Lower leg skin (tissue), 3 donors: ENCODE results near the gene TAC3.

ENCODE experiments used
- CTCF ChIP-seq, 3 donors: fragments of 450-650 bp; IDR thresholded peaks; one replicate each; pipeline ENCODE4 v1.5.1; 2016; ENCODE audit warnings: antibody characterized with exemption in 3 of 3, mild to moderate bottlenecking in 3 of 3, moderate library complexity in 2 of 3
- POLR2A ChIP-seq, 2 donors: fragments of 450-650 bp; IDR thresholded peaks; one replicate each; pipeline ENCODE4 v1.6.1; 2016 to 2017; ENCODE audit warnings: antibody characterized with exemption in 2 of 2, mild to moderate bottlenecking in 1 of 2, moderate library complexity in 1 of 2

GRCh38 chr12:57042695-57043094 lies 26.4 kb upstream of the TAC3 start:
- no peak for TF ChIP-seq CTCF (IDR thresholded peaks at IDR 0.05)
- no peak for TF ChIP-seq POLR2A (IDR thresholded peaks at IDR 0.05)
